ENCODE measurements around the gene MYCN. TPM values are rescaled to one million over a fixed set of nuclear protein-coding genes. Genes with fewer than 3 reads are reported as not detected.

The MYCN gene
- total and polyA plus RNA-seq, 2 of the 4 experiments (the other 2 are of a cell fraction): not detected

GRCh38 chr2:15991231-15991630 is 50.9 kb downstream of the MYCN start:
- no peak overlapping the region for H2BK20ac ChIP-seq (ENCODE audit: low read depth, low read length)
- intact Hi-C loops (cut with micrococcal nuclease): no loop called here
- H3K4me2 ChIP-seq (ENCODE audit: low read depth, low read length): no peak overlapping the region
- no peak overlapping the region for H3K4ac ChIP-seq (ENCODE audit: low read depth, low read length)
- BruUV-seq (replicated peaks): no TSS peak
- no peak overlapping the region for H3K56ac ChIP-seq (ENCODE audit: extremely low read depth, insufficient read depth, low read length)
- no peak overlapping the region for H4K5ac ChIP-seq (ENCODE audit: low read depth, low read length)
- DNase-seq: no peak
- dilution Hi-C loops (cut with HindIII; ENCODE audit: low sequenced_read_pairs, unreplicated experiment): no loop called here
- H4K91ac ChIP-seq (ENCODE audit: insufficient read depth, low read depth, low read length): no peak overlapping the region
- H2BK120ac ChIP-seq (ENCODE audit: low read depth, low read length): no peak overlapping the region
- H3K23ac ChIP-seq (ENCODE audit: low read depth, low read length): no peak overlapping the region
- H3K27me3 ChIP-seq (ENCODE audit: control insufficient read depth, insufficient read depth, low read length): no peaks in the 10 kb centered on the region
- H3K4me1 ChIP-seq (ENCODE audit: control insufficient read depth, insufficient read depth, low read length): no peaks in the 10 kb centered on the region
- H2AK5ac ChIP-seq (ENCODE audit: low read depth, low read length): no peak overlapping the region
- no peak overlapping the region for H2AK9ac ChIP-seq (replicated peaks; ENCODE audit: low read depth, low read length, poor library complexity)
- no CpG with 5 or more reads among the region's 3 CpGs for WGBS, 2 experiments (ENCODE audit: extremely low coverage in 2 of 2, insufficient read length in 1 of 2)
- H2BK15ac ChIP-seq (ENCODE audit: low read depth, low read length): no peak overlapping the region
- no peak overlapping the region for H2BK5ac ChIP-seq (ENCODE audit: low read depth, low read length, poor library complexity, severe bottlenecking)
- ATAC-seq (ENCODE audit: low read depth): no peak
- TF ChIP-seq RAD21 (IDR thresholded peaks at IDR 0.05; ENCODE audit: low read length) (no peak), SMC3 (IDR thresholded peaks at IDR 0.05; ENCODE audit: low read depth, low read length) (no peak), USF2 (IDR thresholded peaks at IDR 0.05; ENCODE audit: low read depth, low read length) (no peak)
- no peak overlapping the region for H2AFZ ChIP-seq (replicated peaks; ENCODE audit: low read length, poor library complexity)
- no peak overlapping the region for H3K18ac ChIP-seq (ENCODE audit: low read depth, low read length)
- no peak overlapping the region for H3K4me3 ChIP-seq (ENCODE audit: insufficient read depth, low read depth, low read length)
- H3K9me1 ChIP-seq (ENCODE audit: insufficient read depth, low read length): no peaks in the 10 kb centered on the region
- no peak overlapping the region for H3K27ac ChIP-seq (ENCODE audit: insufficient read depth, low read length)
- H3K9ac ChIP-seq (ENCODE audit: low read depth, low read length): no peak overlapping the region
- H3K36me3 ChIP-seq (ENCODE audit: control insufficient read depth, insufficient read depth, low read length): no peaks in the 10 kb centered on the region
- H4K8ac ChIP-seq (ENCODE audit: low read depth in 2 of 2, low read length in 2 of 2): no peak overlapping the region
- no peaks in the 10 kb centered on the region for H3K79me1 ChIP-seq (ENCODE audit: low read depth in 1 of 2, low read length in 2 of 2)
- CTCF ChIA-PET: no interaction called here
- H4K20me1 ChIP-seq (ENCODE audit: insufficient read depth, low read length): no peaks in the 10 kb centered on the region
- POLR2A ChIA-PET (ENCODE audit: unreplicated experiment): no interaction called here
- H3K9me3 ChIP-seq (ENCODE audit: control insufficient read depth, insufficient read depth, low read length): peaks cover 31% of the 10 kb centered on the region
- H3K14ac ChIP-seq (replicated peaks; ENCODE audit: low read depth, low read length): no peak overlapping the region
- in situ Hi-C loops (cut with MboI; ENCODE audit: low sequenced_read_pairs): no loop called here
